Limb (tissue), 2 donors: ENCODE results near the gene CNTNAP4.

ENCODE experiments used
- DNase-seq, 2 donors: peaks; one replicate each; pipeline ENCODE4 v3.0.0-alpha.2; 2016; ENCODE audit errors: extremely low spot score in 2 of 2

Gene CNTNAP4

GRCh38 chr16:76303637-76304314, 26.6 kb downstream of the CNTNAP4 start:
- no peak for DNase-seq

DNA sequence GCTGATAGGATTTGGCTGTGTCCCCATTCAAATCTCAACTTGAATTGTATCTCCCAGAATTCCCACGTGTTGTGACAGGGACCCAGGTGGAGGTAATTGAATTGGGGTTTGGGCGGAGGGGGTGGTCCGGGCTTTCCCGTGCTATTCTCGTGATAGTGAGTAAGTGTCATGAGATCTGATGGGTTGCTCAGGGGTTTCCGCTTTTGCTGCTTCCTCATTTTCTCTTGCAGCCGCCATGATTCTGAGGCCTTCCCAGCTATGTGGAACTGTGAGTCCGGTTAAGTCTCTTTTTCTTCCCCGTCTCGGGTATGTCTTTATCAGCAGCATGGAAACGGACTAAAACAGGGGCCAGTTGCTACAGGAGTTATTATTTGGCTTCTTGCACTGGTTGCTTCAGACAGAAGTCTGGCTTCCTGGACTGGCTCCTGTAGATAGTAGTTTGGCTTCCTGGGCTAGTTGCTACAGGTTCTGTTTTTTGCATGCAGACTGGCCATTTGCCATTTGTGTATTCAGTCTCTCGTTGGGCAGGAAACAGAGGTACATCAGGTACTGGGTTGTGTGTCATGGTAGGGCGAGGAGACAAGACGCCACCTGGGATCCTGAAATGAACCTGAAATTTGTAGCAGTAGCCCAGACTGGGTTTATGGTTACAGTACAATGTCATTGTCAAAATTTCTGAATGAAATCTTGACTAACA, 32.6 kb downstream of the CNTNAP4 start:
- no peak for DNase-seq

DNA sequence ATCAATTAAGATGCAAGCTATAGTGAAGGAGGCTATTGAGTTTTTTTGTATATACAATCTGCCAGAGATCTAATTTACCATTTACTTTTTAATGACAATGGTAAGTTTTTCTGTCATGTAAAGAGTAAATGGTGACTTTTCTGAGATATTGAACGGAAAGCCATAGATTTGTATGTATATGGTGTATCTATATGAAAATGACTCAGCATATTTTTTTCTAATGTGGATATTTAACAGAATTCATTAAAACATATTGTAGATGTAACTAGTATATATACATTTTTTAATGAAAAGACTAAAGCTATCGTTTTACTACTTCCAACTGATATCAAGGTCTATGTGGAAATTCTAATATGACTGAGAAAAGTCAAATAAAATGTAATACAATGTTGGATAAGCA, 34.1 kb downstream of the CNTNAP4 start:
- no peak for DNase-seq

DNA sequence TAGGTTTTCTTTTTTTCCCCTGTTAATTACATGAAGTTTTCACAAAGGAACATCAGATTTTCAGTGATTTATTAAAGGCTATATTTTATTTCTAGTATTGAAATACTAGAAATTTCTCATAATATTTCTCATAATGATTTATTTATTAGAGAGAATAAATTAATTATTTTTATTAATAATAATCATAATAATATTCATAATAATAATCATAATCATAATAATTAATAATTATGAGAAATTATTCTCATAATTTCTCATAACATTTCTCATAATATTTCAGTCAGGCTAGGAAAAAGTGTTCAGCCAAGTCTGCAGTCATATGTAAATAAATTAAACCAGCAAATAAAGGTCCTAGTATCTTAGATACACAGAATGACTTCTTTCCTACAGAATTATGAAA, 41.4 kb downstream of the CNTNAP4 start:
- no peak for DNase-seq

GRCh38 chr16:76329106-76329505, 51.9 kb downstream of the CNTNAP4 start:
- DNase-seq: no peak

DNA sequence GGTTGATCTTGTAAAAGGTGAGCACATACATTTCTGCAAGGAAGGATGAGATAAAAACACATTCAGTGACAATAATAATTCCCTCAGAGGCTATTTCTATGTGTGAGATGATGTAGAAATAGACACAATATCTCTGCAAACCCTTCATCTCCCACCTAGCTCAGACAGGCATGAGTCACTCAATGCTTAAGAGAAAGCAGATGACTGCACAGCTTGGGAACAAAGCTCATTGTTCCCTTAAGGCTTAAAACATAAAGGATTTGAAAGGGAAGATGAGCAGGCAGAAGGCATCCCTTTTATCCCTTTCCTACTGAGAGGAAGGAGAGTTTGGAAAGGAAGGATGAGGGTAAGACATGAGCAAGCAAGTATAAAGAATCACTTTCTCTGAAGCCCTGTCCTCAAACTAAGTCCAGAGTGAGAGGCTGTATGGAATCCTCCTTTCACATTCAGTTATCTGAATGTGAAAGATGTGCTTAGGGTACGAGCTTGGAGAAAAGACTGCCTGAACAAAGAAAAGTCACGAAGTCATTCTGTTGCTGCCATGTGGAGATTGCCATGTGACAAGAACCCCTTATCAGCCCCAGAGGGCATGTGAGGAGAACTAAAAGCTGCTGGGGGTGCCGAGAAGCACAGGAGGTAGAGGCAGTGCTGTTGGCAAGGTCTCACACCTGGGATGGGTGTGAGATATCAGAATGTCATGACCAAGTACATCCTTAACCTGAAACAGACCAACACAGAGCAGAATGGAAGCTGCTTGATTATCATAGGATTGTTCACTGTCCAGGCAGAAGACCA, 58.2 kb downstream of the CNTNAP4 start:
- no peak for DNase-seq

GRCh38 chr16:76336112-76336511, 58.9 kb downstream of the CNTNAP4 start:
- DNase-seq: no peak

DNA sequence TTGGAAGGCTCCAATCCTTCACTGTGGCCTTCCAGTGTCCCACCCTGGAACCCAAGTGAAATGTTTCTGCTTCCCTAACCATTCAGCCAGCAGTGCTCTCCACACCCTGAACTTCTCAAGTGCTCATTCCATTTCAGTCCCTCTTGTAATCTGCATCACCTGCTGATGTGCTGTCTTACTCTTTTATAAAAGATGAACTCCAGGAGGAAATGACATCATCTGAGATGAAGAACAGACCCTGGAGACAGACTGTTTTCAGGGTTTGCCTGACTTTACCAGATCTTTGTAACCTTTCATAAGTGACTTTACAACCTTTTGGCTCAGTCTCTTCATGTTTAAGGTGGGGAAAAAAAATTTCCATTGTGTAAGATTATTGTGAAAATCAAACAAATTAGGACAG, 61.3 kb downstream of the CNTNAP4 start:
- no peak for DNase-seq

GRCh38 chr16:76343769-76344168, 66.6 kb downstream of the CNTNAP4 start:
- DNase-seq: no peak

DNA sequence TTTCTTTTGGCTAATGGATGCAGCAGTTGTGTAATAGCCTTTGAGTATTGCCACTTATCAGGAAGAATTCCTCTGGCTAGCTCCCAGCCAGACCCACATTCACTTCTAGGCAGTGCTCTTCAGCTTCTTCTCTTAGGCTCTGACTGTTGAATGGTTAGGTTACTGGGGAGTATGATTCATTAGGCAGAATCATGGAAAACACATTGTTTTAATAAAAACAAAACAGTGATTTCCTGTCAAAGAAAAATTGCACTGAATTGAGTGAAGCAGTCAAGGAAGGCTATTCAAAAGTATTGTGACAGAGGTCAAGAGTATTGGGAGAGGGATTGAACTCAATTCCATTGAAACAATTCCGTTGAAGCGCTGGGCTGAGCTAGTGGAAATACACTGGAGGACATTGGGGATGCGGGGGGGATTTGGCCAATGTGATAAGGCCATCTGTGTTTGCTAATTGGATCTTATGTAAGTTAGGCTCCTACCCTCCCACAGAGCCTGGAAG, 68.0 kb downstream of the CNTNAP4 start:
- no peak for DNase-seq

DNA sequence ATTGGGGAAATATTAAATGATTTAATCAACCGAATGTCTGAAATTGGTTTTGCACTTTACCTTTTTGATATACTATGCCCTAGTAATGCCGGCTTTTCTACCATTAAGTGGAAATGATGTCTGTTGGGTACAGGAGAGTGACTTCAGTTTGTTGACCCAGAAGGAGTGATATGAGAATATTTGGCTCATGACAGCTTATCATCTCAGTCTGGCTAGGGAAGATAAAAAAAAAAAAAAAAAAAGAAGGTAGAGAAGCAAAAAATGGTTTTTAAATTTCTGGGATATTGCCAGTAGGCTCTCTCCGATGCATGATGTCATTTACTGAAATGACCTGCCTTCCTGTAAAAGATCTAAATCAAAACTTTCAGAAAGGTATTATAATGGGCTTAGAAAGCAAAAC, 69.0 kb downstream of the CNTNAP4 start:
- DNase-seq: no peak

GRCh38 chr16:76351441-76351840, 74.2 kb downstream of the CNTNAP4 start:
- no peak for DNase-seq

DNA sequence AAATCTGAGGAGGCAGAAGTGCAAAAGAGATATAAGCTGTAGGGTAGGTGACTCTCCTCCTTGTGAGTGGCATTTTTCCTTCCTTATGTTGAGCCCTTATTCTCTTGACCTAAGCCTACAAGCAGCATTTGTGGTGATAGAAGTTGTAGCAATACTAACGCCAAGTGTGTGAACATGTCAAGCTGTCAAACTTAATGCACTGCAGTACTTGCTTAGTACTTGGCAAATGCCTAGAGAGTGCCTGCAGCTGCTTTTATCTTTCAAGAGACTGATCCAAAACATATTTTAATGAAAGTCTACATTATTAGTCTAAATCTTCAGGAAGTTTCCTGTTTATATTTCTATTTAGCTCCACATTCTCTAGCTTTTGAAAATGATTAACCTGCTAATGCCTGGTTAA, 83.2 kb downstream of the CNTNAP4 start:
- DNase-seq: peak in 1 of 2 donors; percentile 7

- DNase-seq: no peak
These were observed 93.1 kb downstream of the CNTNAP4 start for GRCh38 chr16:76370344-76370743.

- no peak for DNase-seq
These were observed 94.2 kb downstream of the CNTNAP4 start for GRCh38 chr16:76371441-76371840.

DNA sequence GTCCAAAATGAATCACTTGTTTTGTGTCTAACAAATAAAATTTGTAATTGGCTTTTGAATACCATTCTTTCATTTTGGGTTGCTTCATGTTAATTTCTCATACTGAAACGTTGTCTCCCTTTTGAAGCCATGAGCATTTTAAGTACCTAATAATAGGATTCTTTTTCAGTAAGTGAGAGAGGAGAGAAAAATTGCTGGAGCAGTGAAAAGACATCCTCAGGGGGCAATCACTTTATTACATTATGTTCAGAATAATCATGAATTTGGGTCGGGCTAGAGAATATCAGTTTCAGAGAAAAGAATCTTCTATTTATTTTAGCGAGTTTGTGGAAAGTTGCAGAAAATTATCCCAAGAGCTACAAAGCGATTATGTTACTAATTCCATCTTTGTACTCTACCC, 96.8 kb downstream of the CNTNAP4 start:
- DNase-seq: no peak

- DNase-seq: no peak
These were observed 99.8 kb downstream of the CNTNAP4 start for GRCh38 chr16:76376988-76377387.

GRCh38 chr16:76378020-76378419, 100.8 kb downstream of the CNTNAP4 start:
- DNase-seq: no peak

- DNase-seq: no peak
These were observed 103.9 kb downstream of the CNTNAP4 start for GRCh38 chr16:76381096-76381495.

DNA sequence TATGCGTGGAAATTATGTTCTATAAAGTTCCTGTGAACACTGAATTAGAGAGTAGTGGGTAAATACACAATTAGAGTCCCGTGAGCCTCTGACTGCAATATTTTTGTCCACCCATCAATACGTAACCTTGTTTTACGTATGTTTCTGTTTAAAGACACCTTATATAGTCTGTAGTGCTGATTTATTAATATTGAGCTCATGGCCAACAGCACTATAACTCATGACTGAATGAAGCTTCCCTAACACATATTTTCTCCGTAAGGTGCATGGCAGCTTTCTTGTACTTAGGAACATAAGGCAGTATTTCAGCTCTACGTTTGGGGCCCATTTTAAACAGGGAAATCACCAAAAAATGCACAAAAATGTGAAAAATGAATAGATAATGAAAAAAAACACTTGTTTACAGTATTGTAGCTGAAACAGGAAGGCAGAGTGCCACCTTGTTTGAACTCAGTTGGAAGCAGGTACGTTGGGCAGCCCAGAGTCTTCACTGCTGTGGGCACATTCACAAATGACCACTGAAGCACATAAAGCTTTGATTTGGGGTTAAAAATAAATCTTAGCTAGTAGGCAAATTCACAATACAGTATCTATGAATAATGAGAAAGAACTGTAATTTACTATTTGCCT, 108.5 kb downstream of the CNTNAP4 start:
- DNase-seq: no peak

DNA sequence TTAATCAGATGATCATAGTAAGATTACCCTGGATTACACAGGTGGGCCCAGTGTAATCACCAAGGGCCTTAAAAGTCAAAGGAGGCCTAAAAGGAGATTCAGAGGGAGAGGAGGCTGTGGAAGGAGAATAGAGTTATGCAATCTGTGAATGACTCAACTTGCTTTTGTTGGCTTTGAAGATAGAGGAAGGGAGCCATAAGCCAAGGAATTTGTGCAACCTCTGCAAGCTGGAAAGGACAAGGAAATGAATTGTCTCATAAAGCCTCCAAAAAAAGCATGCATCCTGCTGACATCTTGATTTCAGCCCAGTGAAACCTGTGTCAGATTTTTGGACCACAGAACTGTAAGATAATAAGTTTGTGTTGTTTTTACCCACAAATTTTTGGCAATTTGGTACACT, 109.6 kb downstream of the CNTNAP4 start:
- DNase-seq: no peak

GRCh38 chr16:76387994-76388393, 110.8 kb downstream of the CNTNAP4 start:
- no peak for DNase-seq
